Adrenal gland (tissue), 5 donors: ENCODE measurements around the gene PTPRE.

ENCODE experiments used
- CTCF ChIP-seq, 6 experiments: fragments of 450-650 bp in 4 of 6; fragments of 200-600 bp in 2 of 6; sonication (generic) in 1 of 6; IDR thresholded peaks; 1 replicate in 5 of 6; 2 replicates in 1 of 6; pipeline versions ENCODE4 v1.5.1 to v1.8.0; 2016 to 2021; ENCODE audit warnings: antibody characterized with exemption in 6 of 6, mild to moderate bottlenecking in 2 of 6, moderate library complexity in 1 of 6
- POLR2A ChIP-seq, 2 donors: fragments of 450-650 bp; IDR thresholded peaks; one replicate each; pipeline ENCODE4 v1.6.1; 2017; ENCODE audit warnings: antibody characterized with exemption in 2 of 2, mild to moderate bottlenecking in 2 of 2, moderate library complexity in 1 of 2
- donor health status: DM: no; HTN: no; CAD: no.

GRCh38 chr10:127989481-127990012 is 82.6 kb downstream of the PTPRE start:
- TF ChIP-seq CTCF (IDR thresholded peaks at IDR 0.05) (no peak), POLR2A (IDR thresholded peaks at IDR 0.05) (no peak)
